Natural killer cell treated with Interleukin-12 subunit alpha and Interleukin-12 subunit beta and Interleukin-15 and Interleukin-18, amount 100 ng/mL, for 72 hours (primary cell): ENCODE measurements around the gene HTR4. TPM values are rescaled to one million over a fixed set of nuclear protein-coding genes. Genes with fewer than 3 reads are reported as not detected.
"Not testable (repeated sequence)": the region's sequence is repeated elsewhere in the genome, so short reads cannot be mapped to it uniquely, and the experiment has no call there.

ENCODE experiments used
- ATAC-seq, 2 donors: fragments of 150-1000 bp; cut with Tn5 transposase in 1 of 2; sonication (Bioruptor Pico), chemical (Tn5 transposase) in 1 of 2; 2 replicates each; pipeline ENCODE4 v1.10.0; 2021
- DNase-seq: peaks from one replicate; pipeline ENCODE4 v3.0.0; 2022; ENCODE audit warnings: low spot score
- H3K27ac Mint-ChIP-seq, 2 donors: 1 replicate in 1 of 2; 2 replicates in 1 of 2; pipeline ENCODE4 v1.8.0; 2022; ENCODE audit warnings: mixed read lengths in 2 of 2, mild to moderate bottlenecking in 1 of 2, moderate library complexity in 1 of 2
- H3K27me3 Mint-ChIP-seq, 2 donors: 1 replicate in 1 of 2; 2 replicates in 1 of 2; pipeline ENCODE4 v1.8.0; 2022; ENCODE audit warnings: mixed read lengths in 2 of 2
- H3K36me3 Mint-ChIP-seq: one replicate; pipeline ENCODE4 v1.8.0; 2022; ENCODE audit warnings: mixed read lengths
- H3K4me1 Mint-ChIP-seq, 2 donors: 1 replicate in 1 of 2; 2 replicates in 1 of 2; pipeline ENCODE4 v1.8.0; 2022; ENCODE audit warnings: low read depth in 2 of 2, mixed read lengths in 2 of 2, mild to moderate bottlenecking in 1 of 2
- H3K4me3 Mint-ChIP-seq: one replicate; pipeline ENCODE4 v1.8.0; 2022; ENCODE audit warnings: mixed read lengths
- H3K9me3 Mint-ChIP-seq: 2 replicates; pipeline ENCODE4 v1.8.0; 2022; ENCODE audit warnings: mixed read lengths
- total RNA-seq, 2 donors: library from RNA; stranded (reverse); gene quantifications; one replicate each; pipeline ENCODE4 v1.2.3, GENCODE V29; 2022

HTR4 gene
- total RNA-seq, 2 donors from 2014 or later = not detected

DNA sequence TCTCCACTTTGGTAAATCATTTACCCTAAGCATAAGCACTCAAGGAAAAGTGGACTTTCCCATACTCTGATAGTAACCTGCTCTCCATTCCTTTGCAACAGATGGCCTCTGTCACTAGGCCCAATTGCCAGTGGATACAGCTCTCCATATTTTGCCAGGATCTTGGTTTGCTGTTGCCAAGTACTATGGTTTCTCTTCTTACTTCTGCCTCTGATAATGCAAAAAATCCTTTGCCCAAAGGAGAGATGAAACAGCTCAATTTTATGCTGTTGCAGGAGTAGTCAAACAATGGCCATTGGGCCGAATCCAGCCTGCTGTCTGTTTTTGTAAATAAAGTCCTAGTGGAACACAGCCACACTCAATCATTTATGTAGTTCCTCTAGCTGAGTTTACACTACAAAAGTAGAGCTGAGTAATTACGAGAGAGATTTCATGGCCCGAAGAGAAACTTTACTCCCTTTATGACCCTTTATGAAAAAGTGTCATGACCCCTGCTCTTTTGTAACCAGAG lies 92.5 kb downstream of the HTR4 start:
- H3K27ac Mint-ChIP-seq = no peak overlapping the region
- H3K4me1 Mint-ChIP-seq = no peaks in the 10 kb centered on the region
- DNase-seq (no peak), ATAC-seq (no peak)
- H3K36me3 Mint-ChIP-seq = no peaks in the 10 kb centered on the region
- peaks cover 35 to 41% of the 10 kb centered on the region in 2 donors for H3K27me3 Mint-ChIP-seq
- no peak overlapping the region for H3K4me3 Mint-ChIP-seq
- H3K9me3 Mint-ChIP-seq = no peaks in the 10 kb centered on the region

DNA sequence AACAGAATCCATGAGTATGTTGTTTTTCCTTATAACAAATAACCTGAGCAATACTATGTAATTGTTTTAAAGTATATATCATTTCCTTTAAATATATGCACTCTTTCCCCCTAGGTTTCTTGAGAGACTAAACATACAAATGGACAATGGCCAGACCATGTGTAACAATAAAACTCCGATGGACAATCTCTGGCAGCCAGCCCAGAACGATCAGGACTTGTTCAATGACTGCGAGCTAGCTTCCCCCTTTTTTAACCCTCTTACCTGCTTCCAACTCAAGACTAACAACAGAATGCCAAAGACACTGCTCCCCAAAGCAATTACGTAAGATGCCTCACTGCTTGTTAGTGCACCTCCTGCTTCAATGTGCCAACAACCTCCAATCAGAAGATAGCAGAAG lies 94.9 kb downstream of the HTR4 start:
- DNase-seq = no peak
- no peaks in the 10 kb centered on the region for H3K4me1 Mint-ChIP-seq
- ATAC-seq = no peak
- H3K27me3 Mint-ChIP-seq = peaks cover 31 to 39% of the 10 kb centered on the region in 2 donors
- no peak overlapping the region for H3K4me3 Mint-ChIP-seq
- no peak overlapping the region for H3K27ac Mint-ChIP-seq
- no peaks in the 10 kb centered on the region for H3K36me3 Mint-ChIP-seq
- no peaks in the 10 kb centered on the region for H3K9me3 Mint-ChIP-seq

DNA sequence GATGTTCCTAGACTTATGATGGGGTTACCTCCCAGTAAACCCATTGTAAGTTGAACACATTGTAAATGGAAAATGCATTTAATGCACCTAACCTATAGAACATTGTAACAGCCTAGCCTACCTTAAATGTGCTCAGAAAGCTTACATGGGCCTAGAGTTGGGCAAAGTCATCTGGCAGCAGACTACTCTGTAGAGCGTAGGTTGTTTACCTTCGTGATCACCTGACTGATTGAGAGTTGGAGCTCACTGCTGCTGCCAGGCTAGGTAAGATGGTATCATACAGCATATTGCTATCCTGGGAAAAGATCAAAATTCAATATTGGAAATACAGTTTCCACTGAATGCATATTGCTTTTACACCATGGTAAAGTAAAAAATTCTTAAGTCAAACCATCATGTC lies 95.4 kb downstream of the HTR4 start:
- Mint-ChIP-seq H3K36me3 (no peaks in the 10 kb centered on the region), H3K4me3 (no peak overlapping the region), H3K9me3 (no peaks in the 10 kb centered on the region), H3K4me1 (no peaks in the 10 kb centered on the region), H3K27ac (no peak overlapping the region), H3K27me3 (peaks cover 28 to 33% of the 10 kb centered on the region in 2 donors)
- no peak for DNase-seq
- no peak for ATAC-seq

DNA sequence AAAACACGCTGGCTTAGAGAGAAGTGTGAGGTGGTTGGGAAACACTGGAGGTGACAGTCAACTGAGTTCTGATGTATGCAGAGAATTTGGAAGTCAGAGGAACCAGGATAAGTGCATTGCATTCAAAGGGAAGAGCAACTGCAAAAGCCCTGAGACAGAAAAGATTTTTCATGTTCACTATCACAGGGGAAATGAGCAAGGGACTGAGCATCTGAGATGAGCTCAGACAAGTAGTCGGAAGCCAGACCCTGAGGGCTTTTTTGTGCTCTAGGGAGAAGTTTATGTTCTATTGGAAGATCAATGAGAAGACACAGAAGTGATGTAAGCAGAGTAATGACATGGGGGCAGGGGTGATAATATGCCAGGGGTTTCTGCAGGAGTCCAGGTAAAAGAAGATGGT lies 97.5 kb downstream of the HTR4 start:
- no peak overlapping the region for H3K27ac Mint-ChIP-seq
- H3K27me3 Mint-ChIP-seq = peaks cover 14 to 19% of the 10 kb centered on the region in 2 donors
- no peaks in the 10 kb centered on the region for H3K4me1 Mint-ChIP-seq
- ATAC-seq = no peak
- H3K4me3 Mint-ChIP-seq = no peak overlapping the region
- DNase-seq = no peak
- H3K9me3 Mint-ChIP-seq = no peaks in the 10 kb centered on the region
- H3K36me3 Mint-ChIP-seq = no peaks in the 10 kb centered on the region

DNA sequence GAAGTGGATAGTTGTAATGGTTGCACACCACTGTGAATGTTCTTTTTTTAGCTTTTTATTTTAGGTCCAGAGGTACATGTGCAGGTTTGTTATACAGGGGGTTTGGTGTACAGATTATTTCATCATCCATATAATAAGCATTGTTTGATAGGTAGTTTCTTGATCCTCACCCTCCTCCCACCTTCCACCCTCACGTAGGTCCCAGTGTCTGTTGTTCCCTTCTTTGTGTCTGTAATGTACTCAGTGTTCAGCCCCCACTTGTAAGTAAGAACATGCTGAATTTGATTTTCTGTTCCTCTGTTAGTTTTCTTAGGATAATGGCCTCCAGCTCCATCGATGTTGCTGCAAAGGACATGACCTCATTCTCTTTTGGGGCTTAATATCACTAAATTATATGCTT lies 99.7 kb downstream of the HTR4 start:
- H3K4me3 Mint-ChIP-seq = no peak overlapping the region
- DNase-seq (no peak), ATAC-seq (no peak)
- no peaks in the 10 kb centered on the region for H3K9me3 Mint-ChIP-seq
- H3K4me1 Mint-ChIP-seq = no peaks in the 10 kb centered on the region
- no peaks in the 10 kb centered on the region for H3K36me3 Mint-ChIP-seq
- no peak overlapping the region for H3K27ac Mint-ChIP-seq
- H3K27me3 Mint-ChIP-seq = peaks cover 11 to 14% of the 10 kb centered on the region in 2 donors

DNA sequence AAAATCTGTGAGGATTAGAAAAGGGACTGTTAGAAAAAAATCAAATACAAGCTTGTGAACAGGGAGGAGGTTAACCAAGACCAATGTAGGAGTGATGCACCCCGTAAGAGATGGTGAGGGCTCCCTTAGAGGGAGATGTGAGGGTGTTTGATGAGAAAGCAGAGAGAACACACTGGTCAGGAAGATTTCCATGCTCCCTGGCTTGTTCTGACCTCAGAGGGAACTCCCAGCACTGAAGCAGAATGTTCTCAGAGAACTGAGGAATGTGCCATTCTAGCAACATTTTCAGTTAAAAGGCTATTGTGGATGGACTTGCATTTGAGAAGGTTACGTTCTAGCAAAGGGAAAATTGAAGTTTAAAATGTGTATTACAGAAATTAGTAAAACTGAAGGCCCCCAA lies 110.6 kb downstream of the HTR4 start:
- no peaks in the 10 kb centered on the region for H3K36me3 Mint-ChIP-seq
- no peaks in the 10 kb centered on the region for H3K4me1 Mint-ChIP-seq
- H3K4me3 Mint-ChIP-seq = no peak overlapping the region
- H3K27me3 Mint-ChIP-seq = peaks cover 32 to 42% of the 10 kb centered on the region in 2 donors
- ATAC-seq (no peak), DNase-seq (no peak)
- no peak overlapping the region for H3K27ac Mint-ChIP-seq
- no peaks in the 10 kb centered on the region for H3K9me3 Mint-ChIP-seq

DNA sequence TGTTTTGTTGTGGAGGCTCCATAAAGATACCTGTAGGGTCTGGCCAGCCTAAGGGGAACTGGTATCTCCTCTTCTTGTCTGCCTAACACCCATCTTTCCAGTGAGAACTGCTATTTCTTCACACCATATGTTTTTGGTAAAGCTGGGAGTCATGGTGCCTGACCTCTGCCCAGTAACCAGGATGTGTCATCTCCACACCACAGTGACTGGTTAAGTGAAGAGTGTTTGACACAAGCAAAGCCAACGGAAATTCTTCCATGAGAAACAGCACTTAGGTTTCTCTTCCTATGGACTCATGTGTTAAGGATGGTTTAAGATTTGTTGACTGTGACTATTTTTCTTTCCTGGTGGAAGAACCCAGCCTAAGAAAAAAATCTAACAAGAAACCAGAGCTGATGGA lies 111.5 kb downstream of the HTR4 start:
- Mint-ChIP-seq H3K4me1 (no peaks in the 10 kb centered on the region), H3K27me3 (peaks cover 34 to 51% of the 10 kb centered on the region in 2 donors), H3K27ac (no peak overlapping the region), H3K9me3 (peaks cover 2% of the 10 kb centered on the region), H3K4me3 (no peak overlapping the region), H3K36me3 (no peaks in the 10 kb centered on the region)
- ATAC-seq = no peak
- no peak for DNase-seq

DNA sequence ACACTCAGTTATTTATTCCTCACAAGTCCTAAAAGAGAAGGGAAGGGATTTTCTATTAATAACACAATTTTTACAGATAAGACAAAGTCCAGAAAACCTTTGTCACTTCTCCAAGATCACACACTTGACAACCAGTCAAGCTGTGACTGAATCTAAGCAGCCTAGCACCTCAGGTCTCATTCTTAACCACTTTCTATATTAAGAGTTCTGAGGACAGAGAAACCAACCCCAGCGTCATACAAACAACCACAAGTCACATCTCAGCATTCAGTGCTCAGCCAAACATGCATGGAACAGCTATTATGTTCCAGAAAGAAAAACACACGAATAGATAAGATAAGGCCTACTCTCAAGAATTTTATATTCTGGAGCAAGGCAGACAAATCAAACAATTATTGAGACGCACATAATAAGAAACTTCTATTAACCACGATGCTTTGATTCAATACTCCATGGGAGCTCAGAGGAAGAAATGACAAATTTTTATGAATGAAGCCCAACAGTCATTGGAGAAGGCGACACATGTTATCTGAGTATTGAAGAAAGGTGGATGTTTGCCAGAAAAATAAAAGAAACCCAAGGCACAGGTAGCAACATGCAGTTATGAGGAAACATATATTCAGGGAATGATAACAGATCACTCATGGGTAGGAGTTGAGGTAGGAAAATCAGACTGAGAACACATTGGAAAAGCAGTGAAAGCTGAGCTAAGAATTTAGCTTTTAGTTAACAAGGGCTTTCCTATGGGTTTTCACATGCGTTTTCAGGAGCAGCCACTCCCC lies 113.1 kb downstream of the HTR4 start:
- Mint-ChIP-seq H3K9me3 (peaks cover 2% of the 10 kb centered on the region), H3K27me3 (peaks cover 42 to 67% of the 10 kb centered on the region in 2 donors), H3K4me3 (no peak overlapping the region), H3K36me3 (no peaks in the 10 kb centered on the region), H3K4me1 (no peaks in the 10 kb centered on the region), H3K27ac (no peak overlapping the region)
- ATAC-seq (no peak), DNase-seq (no peak)

DNA sequence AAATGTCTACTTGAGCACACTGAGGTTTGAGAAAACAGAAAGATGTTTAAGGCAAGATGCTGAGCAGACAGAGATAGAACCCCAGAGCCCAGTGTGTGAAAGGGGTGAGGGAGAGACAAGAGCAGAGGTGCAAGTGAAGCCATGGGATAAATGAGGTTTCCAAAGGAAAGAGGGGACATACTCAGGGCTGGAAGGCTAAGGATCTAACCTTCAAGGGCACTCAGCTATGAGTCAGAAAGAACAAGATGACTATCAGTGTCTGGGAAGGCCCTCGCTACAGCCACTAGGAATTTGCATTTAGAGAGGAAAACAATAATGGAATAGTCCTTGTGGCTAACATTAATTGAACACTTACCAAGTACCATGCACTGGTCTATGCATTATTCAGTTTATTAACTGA lies 113.7 kb downstream of the HTR4 start:
- Mint-ChIP-seq H3K9me3 (peaks cover 2% of the 10 kb centered on the region), H3K36me3 (no peaks in the 10 kb centered on the region), H3K27me3 (peaks cover 45 to 70% of the 10 kb centered on the region in 2 donors), H3K27ac (no peak overlapping the region), H3K4me1 (no peaks in the 10 kb centered on the region), H3K4me3 (no peak overlapping the region)
- ATAC-seq = no peak
- no peak for DNase-seq

DNA sequence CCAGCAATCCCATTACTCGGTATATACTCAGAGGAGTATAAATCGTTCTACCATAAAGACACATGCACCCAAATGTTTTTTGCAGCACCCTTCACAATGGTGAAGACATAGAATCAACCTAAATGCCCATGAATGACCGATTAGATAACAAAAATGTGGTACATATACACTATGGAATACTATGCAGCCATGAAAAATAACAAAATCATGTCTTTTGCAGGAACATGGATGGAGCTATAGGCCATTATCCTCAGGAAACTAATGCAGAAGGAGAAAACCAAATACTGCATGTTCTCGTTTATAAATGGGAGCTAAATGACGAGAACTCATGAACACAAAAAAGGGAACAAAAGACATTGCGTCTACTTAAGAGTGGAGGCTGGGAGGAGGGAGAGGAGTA lies 114.5 kb downstream of the HTR4 start:
- H3K4me1 Mint-ChIP-seq = no peaks in the 10 kb centered on the region
- no peaks in the 10 kb centered on the region for H3K36me3 Mint-ChIP-seq
- no peak for DNase-seq
- H3K27ac Mint-ChIP-seq = no peak overlapping the region
- H3K9me3 Mint-ChIP-seq = peaks cover 2% of the 10 kb centered on the region
- H3K27me3 Mint-ChIP-seq = peaks cover 43 to 71% of the 10 kb centered on the region in 2 donors
- ATAC-seq = no peak
- no peak overlapping the region for H3K4me3 Mint-ChIP-seq

DNA sequence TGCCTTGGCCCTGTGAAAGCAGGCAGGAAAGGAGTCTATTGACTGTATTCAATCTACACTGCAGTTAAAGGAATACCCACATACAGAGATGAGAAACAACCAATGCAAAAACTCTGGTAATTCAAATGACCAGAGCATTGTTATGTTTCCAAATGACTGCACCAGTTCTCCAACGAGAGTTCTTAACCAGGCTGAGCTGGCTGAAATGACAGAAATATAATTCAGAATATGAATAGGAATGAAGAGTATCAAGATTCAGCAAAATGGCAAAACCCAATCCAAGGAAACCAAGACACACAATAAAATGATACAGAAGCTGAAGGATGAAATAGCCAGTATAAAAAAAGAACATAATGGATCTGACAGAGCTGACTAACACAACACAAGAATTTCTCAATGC lies 119.1 kb downstream of the HTR4 start:
- H3K4me1 Mint-ChIP-seq = no peaks in the 10 kb centered on the region
- peaks cover 27 to 59% of the 10 kb centered on the region in 2 donors for H3K27me3 Mint-ChIP-seq
- no peak for DNase-seq
- H3K4me3 Mint-ChIP-seq = no peak overlapping the region
- no peak overlapping the region for H3K27ac Mint-ChIP-seq
- H3K9me3 Mint-ChIP-seq = peaks cover 5% of the 10 kb centered on the region
- no peak for ATAC-seq
- H3K36me3 Mint-ChIP-seq = no peaks in the 10 kb centered on the region

DNA sequence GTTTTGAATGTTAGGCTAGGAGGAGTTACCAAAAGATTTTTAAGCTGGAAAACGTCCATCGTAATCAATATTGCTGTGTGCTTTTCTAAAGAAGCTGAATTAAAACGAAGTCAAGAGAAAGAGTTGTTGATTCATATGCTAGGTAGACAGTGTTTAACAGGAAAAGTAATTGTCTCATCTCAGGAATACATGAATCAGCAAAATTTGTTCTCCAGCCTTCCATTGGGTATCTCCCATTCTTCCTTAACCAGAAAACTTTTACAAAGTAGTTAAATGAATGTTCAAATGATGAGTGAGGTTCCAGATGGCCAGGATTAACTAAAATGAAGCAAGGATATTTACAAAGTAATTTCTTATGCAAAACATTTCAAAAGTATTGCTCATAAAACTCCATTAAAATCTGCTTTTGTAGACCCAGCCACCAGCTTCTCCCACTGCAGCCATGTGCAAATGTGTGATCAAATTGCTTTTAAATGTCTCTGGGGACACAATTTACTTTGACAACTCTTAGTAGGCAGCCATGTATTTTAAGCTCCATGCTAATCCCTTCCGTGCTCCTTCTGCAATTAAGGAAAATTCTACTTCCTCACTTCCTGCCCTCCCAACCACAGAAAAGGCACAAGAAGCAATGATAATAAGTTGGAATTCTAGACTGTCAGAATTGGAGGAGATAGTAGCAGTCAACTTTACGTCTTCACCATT lies 121.2 kb downstream of the HTR4 start:
- H3K27me3 Mint-ChIP-seq = peaks cover 23 to 57% of the 10 kb centered on the region in 2 donors
- ATAC-seq (no peak), DNase-seq (no peak)
- no peaks in the 10 kb centered on the region for H3K4me1 Mint-ChIP-seq
- peaks cover 9% of the 10 kb centered on the region for H3K36me3 Mint-ChIP-seq
- peaks cover 9% of the 10 kb centered on the region for H3K9me3 Mint-ChIP-seq
- H3K4me3 Mint-ChIP-seq = no peak overlapping the region
- no peak overlapping the region for H3K27ac Mint-ChIP-seq

DNA sequence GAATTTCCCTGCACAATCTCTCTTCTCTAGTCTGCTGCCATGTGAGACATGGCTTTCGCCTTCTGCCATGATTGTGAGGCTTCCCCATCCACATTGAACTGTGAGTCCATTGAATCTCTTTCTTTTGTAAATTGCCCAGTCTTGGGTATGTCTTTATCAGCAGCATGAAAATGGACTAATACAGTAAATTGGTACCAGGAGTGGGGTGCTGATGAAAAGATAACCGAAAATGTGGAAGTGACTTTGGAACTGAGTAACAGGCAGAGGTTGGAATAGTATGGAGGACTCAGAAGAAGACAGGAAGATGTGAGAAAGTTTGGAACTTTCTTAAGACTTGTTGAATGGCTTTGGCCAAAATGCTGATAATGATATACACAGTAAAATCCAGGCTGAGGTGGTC lies 124.9 kb downstream of the HTR4 start:
- not testable (repeated sequence) for H3K4me3 Mint-ChIP-seq, H3K36me3 Mint-ChIP-seq, H3K27ac Mint-ChIP-seq, ATAC-seq, DNase-seq, H3K9me3 Mint-ChIP-seq, H3K4me1 Mint-ChIP-seq
- H3K27me3 Mint-ChIP-seq = peaks cover 9 to 47% of the 10 kb centered on the region in 2 donors

DNA sequence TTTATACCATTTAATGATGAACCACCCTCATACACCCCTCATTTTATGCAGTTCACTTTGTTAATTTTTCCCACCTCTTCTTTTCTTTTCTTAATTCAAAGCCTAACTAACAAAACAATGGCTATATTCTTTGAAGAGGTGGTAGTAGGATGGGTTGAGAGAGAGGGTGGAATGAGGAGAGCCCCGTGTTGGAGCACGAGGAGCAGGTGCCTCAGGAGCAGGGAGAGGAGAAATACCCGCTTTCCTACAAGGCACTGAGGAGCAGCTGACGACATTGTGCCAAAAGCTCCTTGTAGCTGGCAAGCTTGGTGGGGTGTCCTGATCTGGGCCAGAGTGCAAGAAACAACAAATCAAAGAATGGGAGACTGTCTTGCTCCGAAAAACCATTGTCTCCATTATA lies 129.6 kb downstream of the HTR4 start:
- no peak for DNase-seq
- H3K36me3 Mint-ChIP-seq = peaks cover 6% of the 10 kb centered on the region
- peaks cover 23 to 48% of the 10 kb centered on the region in 2 donors for H3K27me3 Mint-ChIP-seq
- no peak overlapping the region for H3K27ac Mint-ChIP-seq
- no peaks in the 10 kb centered on the region for H3K4me1 Mint-ChIP-seq
- ATAC-seq = no peak
- no peak overlapping the region for H3K4me3 Mint-ChIP-seq
- peaks cover 4% of the 10 kb centered on the region for H3K9me3 Mint-ChIP-seq
